Measurements from ENCODE around the gene C2orf42. TPM values are rescaled to one million over a fixed set of nuclear protein-coding genes. Genes with fewer than 3 reads are reported as not detected.
"Not testable (repeated sequence)": the region's sequence is repeated elsewhere in the genome, so short reads cannot be mapped to it uniquely, and the experiment has no call there.

C2orf42 gene
- total RNA-seq, 4 donors from 2014 or later, result 14.4 to 18.6 (median 16.1) TPM

- Histone ChIP-seq H3K9me3 (no peaks in the 10 kb centered on the region), H3K4me1 (peaks cover 0 to 23% (median 19%) of the 10 kb centered on the region in 4 donors), H3K36me3 (no peaks in the 10 kb centered on the region), H3K4me3 (peak overlapping the region; percentile 50 to 89 (median 78)), H3K27ac (peak overlapping the region; percentile 99 to 100 (median 100)), H3K27me3 (no peaks in the 10 kb centered on the region)
- DNase-seq (ENCODE audit: low spot score in 2 of 2), result peak; percentile 98 to 99
- 0% methylated on average over 26 to 43 of the region's 50 CpGs for WGBS, 2 donors
- peak; percentile 100 for TF ChIP-seq EP300 (IDR thresholded peaks at IDR 0.05)
- peak; percentile 93 to 100 (median 99) for TF ChIP-seq CTCF (IDR thresholded peaks at IDR 0.05)
- peak; percentile 89 to 91 for TF ChIP-seq POLR2A (IDR thresholded peaks at IDR 0.05)
Measured at GRCh38 chr2:70142590-70143313, 48.1 kb downstream of the C2orf42 start.

- WGBS, 2 donors, result 1 to 2% methylated on average over 14 to 24 of the region's 73 CpGs
- DNase-seq (ENCODE audit: low spot score in 2 of 2), result peak in 1 of 2 donors; percentile 32
- Histone ChIP-seq H3K27ac (peak overlapping the region; percentile 99 to 100 (median 100)), H3K9me3 (no peaks in the 10 kb centered on the region), H3K36me3 (no peaks in the 10 kb centered on the region), H3K27me3 (no peaks in the 10 kb centered on the region), H3K4me1 (peaks cover 0 to 23% (median 19%) of the 10 kb centered on the region in 4 donors), H3K4me3 (peak overlapping the region; percentile 73 to 89 (median 86))
- TF ChIP-seq CTCF (IDR thresholded peaks at IDR 0.05) (no peak), EP300 (IDR thresholded peaks at IDR 0.05) (no peak), POLR2A (IDR thresholded peaks at IDR 0.05) (peak; percentile 97 to 98)
Measured at GRCh38 chr2:70141902-70142589, 48.8 kb downstream of the C2orf42 start.

DNA sequence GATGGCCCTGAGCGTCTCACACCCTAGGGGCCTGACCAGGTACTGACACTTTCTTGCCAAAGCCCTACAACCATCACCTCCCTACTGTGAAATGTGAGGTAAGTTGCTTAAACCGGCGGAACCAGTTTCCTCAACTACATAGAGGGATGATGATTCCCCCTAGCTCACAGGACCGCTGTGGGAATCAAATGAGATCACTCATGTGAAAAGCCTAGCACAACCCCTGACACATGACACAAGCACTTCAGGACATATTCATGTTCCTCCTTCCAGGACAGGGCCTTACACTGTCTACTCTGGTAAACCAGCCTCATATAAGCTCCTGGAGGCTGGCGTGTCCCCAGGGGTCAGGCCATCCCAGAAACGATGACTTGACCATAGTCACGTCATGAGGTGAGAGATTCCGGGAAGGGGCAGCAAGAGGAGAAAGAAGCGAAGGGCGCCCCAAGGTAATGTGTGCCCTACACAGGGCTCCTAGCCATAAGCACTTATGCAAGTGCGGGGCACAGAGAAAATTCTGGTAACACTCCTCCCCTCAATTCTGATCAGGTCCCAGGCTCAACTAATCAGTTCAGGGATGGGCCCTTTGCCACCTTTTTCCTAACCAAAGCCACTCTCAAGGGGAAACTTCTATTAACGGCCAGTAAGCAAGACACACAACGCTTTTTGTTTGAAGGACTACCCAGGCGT lies 49.5 kb downstream of the C2orf42 start:
- Histone ChIP-seq H3K4me1 (peaks cover 0 to 27% (median 19%) of the 10 kb centered on the region in 4 donors), H3K9me3 (no peaks in the 10 kb centered on the region), H3K36me3 (no peaks in the 10 kb centered on the region), H3K27ac (peak overlapping the region; percentile 99 to 100 (median 100)), H3K4me3 (peak overlapping the region; percentile 73 to 89 (median 86)), H3K27me3 (no peaks in the 10 kb centered on the region)
- DNase-seq (ENCODE audit: low spot score in 2 of 2), result peak in 1 of 2 donors; percentile 72
- TF ChIP-seq CTCF (IDR thresholded peaks at IDR 0.05) (peak in 3 of 5 experiments; percentile 36 to 57 (median 49)), EP300 (IDR thresholded peaks at IDR 0.05) (peak in 1 of 2 donors; percentile 80), POLR2A (IDR thresholded peaks at IDR 0.05) (peak; percentile 46 to 55)
- WGBS, 2 donors, result 42 to 45% methylated on average over 14 of the region's 14 CpGs

DNA sequence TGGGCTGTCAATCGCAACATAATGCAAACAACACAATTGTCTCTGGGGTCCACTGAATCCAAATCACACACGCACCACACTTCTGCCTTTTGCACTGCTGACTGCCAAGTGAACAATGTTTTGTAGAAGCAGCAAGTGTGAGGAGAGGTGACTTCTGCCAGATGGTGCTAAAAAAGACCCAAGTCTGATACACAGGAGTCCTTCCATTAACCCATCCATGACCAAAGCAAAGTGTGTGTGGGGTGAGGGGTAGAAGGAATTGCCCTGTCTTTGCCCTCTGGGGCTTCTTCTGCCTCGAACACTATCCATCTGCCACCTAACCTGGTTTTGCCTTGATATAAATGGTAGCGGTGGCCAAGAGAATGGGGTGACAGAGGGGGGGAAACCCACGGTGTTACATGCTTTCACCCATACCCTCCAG lies 50.0 kb downstream of the C2orf42 start:
- peak overlapping the region; percentile 99 to 100 (median 100) for H3K27ac ChIP-seq
- H3K9me3 ChIP-seq, result no peaks in the 10 kb centered on the region
- H3K4me1 ChIP-seq, result peaks cover 0 to 32% (median 19%) of the 10 kb centered on the region in 4 donors
- WGBS, 2 donors, result 78 to 81% methylated on average over 5 of the region's 5 CpGs
- no peaks in the 10 kb centered on the region for H3K27me3 ChIP-seq
- peak overlapping the region in 1 of 4 donors; percentile 89 for H3K4me3 ChIP-seq
- no peaks in the 10 kb centered on the region for H3K36me3 ChIP-seq
- DNase-seq (ENCODE audit: low spot score in 2 of 2), result no peak
- TF ChIP-seq CTCF (IDR thresholded peaks at IDR 0.05) (no peak), EP300 (IDR thresholded peaks at IDR 0.05) (no peak), POLR2A (IDR thresholded peaks at IDR 0.05) (no peak)

GRCh38 chr2:70134323-70134983 lies 56.4 kb downstream of the C2orf42 start:
- H3K27ac ChIP-seq, result peak overlapping the region in 3 of 4 donors; percentile 82 to 97 (median 88)
- WGBS, 2 donors, result 89 to 91% methylated on average over 10 of the region's 10 CpGs
- H3K4me3 ChIP-seq; DNase-seq (ENCODE audit: low spot score in 2 of 2); H3K9me3 ChIP-seq; H3K36me3 ChIP-seq; H3K27me3 ChIP-seq: not testable (repeated sequence)
- peaks cover 0 to 58% (median 30%) of the 10 kb centered on the region in 4 donors for H3K4me1 ChIP-seq
